Measurements from ENCODE around the gene NUP98. TPM values are rescaled to one million over a fixed set of nuclear protein-coding genes. Genes with fewer than 3 reads are reported as not detected.

Gene NUP98
- total RNA-seq, 1 donor from 2014 or later: 47.8 TPM

DNA sequence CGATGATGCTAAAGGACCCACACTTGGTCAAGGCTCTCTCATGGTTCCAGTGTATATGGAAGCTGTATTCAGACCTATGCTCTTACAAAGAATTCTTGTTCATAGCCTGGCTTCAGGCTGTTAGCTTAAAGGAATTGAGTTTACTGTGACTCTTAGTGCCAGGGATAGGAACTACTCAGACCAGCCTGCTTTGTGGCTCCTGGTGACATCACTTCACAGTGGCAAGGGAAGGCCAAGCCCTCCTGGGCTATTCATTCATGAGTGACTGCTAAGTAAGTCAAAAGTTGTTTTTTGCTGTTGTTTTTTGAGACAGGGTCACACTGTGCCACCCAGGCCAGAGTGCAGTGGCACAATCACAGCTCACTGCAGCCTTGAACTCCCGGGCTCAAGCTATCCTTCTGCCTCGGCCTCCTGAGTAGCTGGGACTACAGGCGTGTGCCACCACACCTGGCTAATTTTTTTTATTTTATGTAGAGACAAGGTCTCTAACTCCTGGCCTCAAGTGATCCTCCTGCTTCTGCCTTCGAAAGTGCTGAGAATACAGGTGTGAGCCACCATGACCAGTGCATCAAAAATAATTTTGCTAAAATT lies 165.2 kb downstream of the NUP98 start:
- H3K27ac Mint-ChIP-seq (ENCODE audit: unreplicated experiment): no peak overlapping the region
- H3K4me3 Mint-ChIP-seq (ENCODE audit: unreplicated experiment): no peak overlapping the region
- peaks cover 2% of the 10 kb centered on the region for H3K36me3 Mint-ChIP-seq (ENCODE audit: low read depth)
- peaks cover 3% of the 10 kb centered on the region for H3K9me3 Mint-ChIP-seq (ENCODE audit: low read depth)
- peak; percentile 15 for DNase-seq (ENCODE audit: low spot score)
- H3K27me3 Mint-ChIP-seq (ENCODE audit: low read depth): peaks cover 10% of the 10 kb centered on the region
- TF ChIP-seq, protein P1, sequence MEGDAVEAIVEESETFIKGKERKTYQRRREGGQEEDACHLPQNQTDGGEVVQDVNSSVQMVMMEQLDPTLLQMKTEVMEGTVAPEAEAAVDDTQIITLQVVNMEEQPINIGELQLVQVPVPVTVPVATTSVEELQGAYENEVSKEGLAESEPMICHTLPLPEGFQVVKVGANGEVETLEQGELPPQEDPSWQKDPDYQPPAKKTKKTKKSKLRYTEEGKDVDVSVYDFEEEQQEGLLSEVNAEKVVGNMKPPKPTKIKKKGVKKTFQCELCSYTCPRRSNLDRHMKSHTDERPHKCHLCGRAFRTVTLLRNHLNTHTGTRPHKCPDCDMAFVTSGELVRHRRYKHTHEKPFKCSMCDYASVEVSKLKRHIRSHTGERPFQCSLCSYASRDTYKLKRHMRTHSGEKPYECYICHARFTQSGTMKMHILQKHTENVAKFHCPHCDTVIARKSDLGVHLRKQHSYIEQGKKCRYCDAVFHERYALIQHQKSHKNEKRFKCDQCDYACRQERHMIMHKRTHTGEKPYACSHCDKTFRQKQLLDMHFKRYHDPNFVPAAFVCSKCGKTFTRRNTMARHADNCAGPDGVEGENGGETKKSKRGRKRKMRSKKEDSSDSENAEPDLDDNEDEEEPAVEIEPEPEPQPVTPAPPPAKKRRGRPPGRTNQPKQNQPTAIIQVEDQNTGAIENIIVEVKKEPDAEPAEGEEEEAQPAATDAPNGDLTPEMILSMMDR (IDR thresholded peaks at IDR 0.05): no peak
- H3K4me1 Mint-ChIP-seq (ENCODE audit: low read depth): peaks cover 3% of the 10 kb centered on the region

- peaks cover 2% of the 10 kb centered on the region for H3K36me3 Mint-ChIP-seq (ENCODE audit: low read depth)
- peak; percentile 7 for DNase-seq (ENCODE audit: low spot score)
- peaks cover 3% of the 10 kb centered on the region for H3K9me3 Mint-ChIP-seq (ENCODE audit: low read depth)
- H3K4me3 Mint-ChIP-seq (ENCODE audit: unreplicated experiment): no peak overlapping the region
- H3K27me3 Mint-ChIP-seq (ENCODE audit: low read depth): peaks cover 8% of the 10 kb centered on the region
- peaks cover 8% of the 10 kb centered on the region for H3K4me1 Mint-ChIP-seq (ENCODE audit: low read depth)
- TF ChIP-seq, protein P1 (IDR thresholded peaks at IDR 0.05): no peak
- no peak overlapping the region for H3K27ac Mint-ChIP-seq (ENCODE audit: unreplicated experiment)
These were observed 166.0 kb downstream of the NUP98 start for GRCh38 chr11:3631331-3631730.

DNA sequence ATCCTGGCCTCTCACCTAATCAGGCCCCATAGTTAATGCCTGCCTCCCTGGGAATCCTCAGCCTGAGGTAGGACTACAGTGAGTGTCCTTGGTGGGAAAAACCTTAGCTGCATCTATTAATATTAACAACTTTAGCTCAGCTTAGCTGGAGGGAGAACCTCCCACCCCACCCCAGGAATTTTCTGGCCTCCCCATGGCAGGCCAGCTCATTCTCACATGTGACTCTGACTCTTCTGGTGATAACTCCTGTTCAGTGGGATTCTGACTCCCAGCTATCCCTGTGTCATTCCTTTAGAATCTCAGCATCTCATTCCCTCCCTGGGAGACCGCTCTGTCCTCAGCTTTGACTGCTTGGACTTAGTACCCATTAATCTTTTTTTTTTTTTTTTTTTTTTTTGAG lies 170.1 kb downstream of the NUP98 start:
- TF ChIP-seq, protein P1 (IDR thresholded peaks at IDR 0.05): no peak
- no peaks in the 10 kb centered on the region for H3K36me3 Mint-ChIP-seq (ENCODE audit: low read depth)
- peaks cover 8% of the 10 kb centered on the region for H3K4me1 Mint-ChIP-seq (ENCODE audit: low read depth)
- peak overlapping the region; percentile 80 for H3K27ac Mint-ChIP-seq (ENCODE audit: unreplicated experiment)
- no peak overlapping the region for H3K4me3 Mint-ChIP-seq (ENCODE audit: unreplicated experiment)
- H3K27me3 Mint-ChIP-seq (ENCODE audit: low read depth): no peaks in the 10 kb centered on the region
- peak; percentile 25 for DNase-seq (ENCODE audit: low spot score)
- H3K9me3 Mint-ChIP-seq (ENCODE audit: low read depth): no peaks in the 10 kb centered on the region

DNA sequence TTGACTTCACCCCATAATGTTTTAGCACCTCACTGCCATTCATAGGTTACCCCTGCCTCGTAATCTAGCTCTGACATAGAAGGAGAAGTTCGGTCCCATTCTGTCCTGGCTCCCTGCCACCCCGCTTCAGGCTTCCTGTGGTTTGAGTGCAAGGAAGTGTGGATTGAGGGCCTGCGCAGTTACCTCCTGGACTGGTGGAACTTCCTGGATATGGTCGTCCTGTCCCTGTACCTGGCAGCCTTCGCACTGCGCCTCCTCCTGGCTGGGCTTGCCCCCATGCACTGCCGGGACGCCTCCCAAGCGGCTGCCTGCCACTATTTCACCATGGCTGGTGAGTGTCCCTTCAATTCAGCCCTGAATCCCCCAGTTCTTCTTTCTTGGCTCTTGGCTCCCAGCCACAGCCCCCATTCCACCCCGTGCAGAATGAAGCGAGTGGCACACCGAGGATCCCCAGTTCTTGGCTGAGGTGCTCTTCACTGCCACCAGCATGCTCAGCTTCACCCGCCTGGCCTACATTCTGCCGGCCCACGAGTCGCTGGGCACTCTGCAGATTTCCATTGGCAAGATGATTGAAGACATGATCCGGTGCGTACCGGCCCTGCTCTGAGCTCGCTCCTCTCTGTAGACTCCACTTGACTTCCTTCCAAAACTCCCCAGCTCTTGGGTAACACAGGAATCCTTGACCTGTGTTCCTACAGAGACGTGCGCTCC lies 170.9 kb downstream of the NUP98 start:
- Mint-ChIP-seq H3K27ac (ENCODE audit: unreplicated experiment) (no peak overlapping the region), H3K4me1 (ENCODE audit: low read depth) (peaks cover 8% of the 10 kb centered on the region), H3K4me3 (ENCODE audit: unreplicated experiment) (no peak overlapping the region), H3K27me3 (ENCODE audit: low read depth) (no peaks in the 10 kb centered on the region), H3K36me3 (ENCODE audit: low read depth) (no peaks in the 10 kb centered on the region), H3K9me3 (ENCODE audit: low read depth) (no peaks in the 10 kb centered on the region)
- DNase-seq (ENCODE audit: low spot score): peak; percentile 59
- TF ChIP-seq, protein P1 (IDR thresholded peaks at IDR 0.05): no peak

Other genes with a start within 250 kb of the NUP98 start
- 0.44 to 0.72 TPM (median 0.67 TPM) in 3 replicates for gene ART5, start 155.6 kb downstream of the NUP98 start, total RNA-seq
- gene ART1, start 152.4 kb downstream of the NUP98 start, total RNA-seq: not detected in 3 replicates
- 0.75 to 1.2 TPM (median 0.79 TPM) in 3 replicates for gene CHRNA10, start 126.2 kb downstream of the NUP98 start, total RNA-seq
- gene PGAP2, start 11.0 kb upstream of the NUP98 start, total RNA-seq: 12.7 to 15.8 TPM (median 14.4 TPM) in 3 replicates
- gene RHOG, start 43.4 kb upstream of the NUP98 start, total RNA-seq: 36.8 to 44.8 TPM (median 38.9 TPM) in 3 replicates
- 38.5 to 50.7 TPM (median 46.7 TPM) in 3 replicates for gene STIM1, start 58.1 kb upstream of the NUP98 start, total RNA-seq

Data from chondrocyte (in vitro differentiated cells).